Astrocyte of the hippocampus (primary cell): ENCODE data around the gene SERPINB3.
"Not testable (repeated sequence)": the region's sequence is repeated elsewhere in the genome, so short reads cannot be mapped to it uniquely, and the experiment has no call there.

ENCODE experiments used
- DNase-seq: peaks from one replicate; pipeline ENCODE4 v3.0.0; 2011; ENCODE audit warnings: low read depth, low spot score

The SERPINB3 gene

GRCh38 chr18:63646936-63647335 lies 14.8 kb downstream of the SERPINB3 start:
- DNase-seq, result no peak

GRCh38 chr18:63644694-63645093 lies 17.0 kb downstream of the SERPINB3 start:
- DNase-seq, result not testable (repeated sequence)

- not testable (repeated sequence) for DNase-seq
These were observed 17.6 kb downstream of the SERPINB3 start, which contains the start of gene SERPINB4 for GRCh38 chr18:63644142-63644541. SERPINB4 (minus strand) TSS chr18:63644256; CDS start chr18:63643577, 679 bp downstream.

- not testable (repeated sequence) for DNase-seq
These were observed 18.9 kb downstream of the SERPINB3 start for GRCh38 chr18:63642668-63643356.

- not testable (repeated sequence) for DNase-seq
These were observed 20.5 kb downstream of the SERPINB3 start for GRCh38 chr18:63641157-63641680.

- DNase-seq, result no peak
These were observed 24.0 kb downstream of the SERPINB3 start for GRCh38 chr18:63637703-63638102.

GRCh38 chr18:63627819-63628218 lies 33.9 kb downstream of the SERPINB3 start:
- no peak for DNase-seq

- DNase-seq, result no peak
These were observed 35.3 kb downstream of the SERPINB3 start for GRCh38 chr18:63626431-63626830.

- no peak for DNase-seq
These were observed 36.8 kb downstream of the SERPINB3 start for GRCh38 chr18:63624863-63625262.

- DNase-seq, result no peak
These were observed 42.0 kb downstream of the SERPINB3 start for GRCh38 chr18:63619661-63620060.

- no peak for DNase-seq
These were observed 43.8 kb downstream of the SERPINB3 start for GRCh38 chr18:63617915-63618234.

- DNase-seq, result no peak
These were observed 44.4 kb downstream of the SERPINB3 start for GRCh38 chr18:63617049-63617914.

- no peak for DNase-seq
These were observed 48.3 kb downstream of the SERPINB3 start for GRCh38 chr18:63613420-63613819.

GRCh38 chr18:63606526-63606925 lies 55.2 kb downstream of the SERPINB3 start:
- DNase-seq, result no peak
